GM15510 (cell line): ENCODE measurements around the gene PHKB.

Experiments used
- POLR2A ChIP-seq: IDR thresholded peaks from 3 replicates; pipeline ENCODE4 v1.6.1; 2011; ENCODE audit warnings: borderline replicate concordance; ENCODE audit not compliant: insufficient read length; ENCODE audit errors: extremely low read depth

The PHKB gene

DNA sequence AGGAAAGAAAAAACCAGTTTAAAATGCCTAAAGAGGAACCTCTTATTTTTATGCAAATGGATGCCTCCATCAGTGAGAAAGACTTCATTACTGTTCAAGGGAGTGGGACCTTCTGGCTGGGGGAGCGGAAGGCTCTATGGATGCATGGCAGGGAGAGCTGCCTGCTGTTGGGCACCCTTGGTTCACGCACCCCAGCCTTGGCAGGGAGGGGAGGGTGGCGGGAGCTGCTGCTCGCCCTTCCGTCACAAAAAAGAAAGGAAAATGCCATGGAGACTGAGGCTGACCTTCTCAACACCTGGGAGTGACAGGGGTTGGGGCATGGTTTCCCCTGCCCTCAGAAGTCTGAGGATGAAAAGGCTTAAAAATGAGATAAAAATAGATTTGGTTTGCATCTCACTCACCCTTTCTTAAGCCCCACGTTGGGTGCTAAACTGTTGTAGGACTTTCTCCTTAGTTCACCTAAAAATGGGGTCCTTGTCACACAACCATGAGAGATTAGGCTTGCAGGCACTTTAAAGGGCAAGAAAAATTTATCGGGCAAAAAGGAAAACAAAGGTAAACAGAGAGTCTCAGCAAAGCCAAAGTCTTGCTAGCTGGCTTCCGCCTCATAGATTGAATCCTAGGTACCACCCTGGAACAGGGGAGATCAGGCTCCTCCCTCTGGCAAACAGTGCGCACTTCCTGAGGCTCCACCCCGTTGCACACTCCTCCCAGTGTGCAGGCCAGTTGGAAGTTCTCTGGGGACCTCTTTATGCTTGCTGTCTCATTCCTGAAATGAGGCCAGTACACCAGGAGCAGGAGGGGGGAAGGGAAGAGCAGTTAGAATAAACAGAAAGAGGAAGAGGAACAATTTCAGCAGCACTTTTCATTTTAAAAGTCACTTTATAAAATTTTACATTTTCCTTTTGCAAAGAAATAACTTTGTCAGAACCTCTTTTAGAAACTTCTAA, 31.6 kb downstream of the PHKB start:
- TF ChIP-seq POLR2A: peak; percentile 49

DNA sequence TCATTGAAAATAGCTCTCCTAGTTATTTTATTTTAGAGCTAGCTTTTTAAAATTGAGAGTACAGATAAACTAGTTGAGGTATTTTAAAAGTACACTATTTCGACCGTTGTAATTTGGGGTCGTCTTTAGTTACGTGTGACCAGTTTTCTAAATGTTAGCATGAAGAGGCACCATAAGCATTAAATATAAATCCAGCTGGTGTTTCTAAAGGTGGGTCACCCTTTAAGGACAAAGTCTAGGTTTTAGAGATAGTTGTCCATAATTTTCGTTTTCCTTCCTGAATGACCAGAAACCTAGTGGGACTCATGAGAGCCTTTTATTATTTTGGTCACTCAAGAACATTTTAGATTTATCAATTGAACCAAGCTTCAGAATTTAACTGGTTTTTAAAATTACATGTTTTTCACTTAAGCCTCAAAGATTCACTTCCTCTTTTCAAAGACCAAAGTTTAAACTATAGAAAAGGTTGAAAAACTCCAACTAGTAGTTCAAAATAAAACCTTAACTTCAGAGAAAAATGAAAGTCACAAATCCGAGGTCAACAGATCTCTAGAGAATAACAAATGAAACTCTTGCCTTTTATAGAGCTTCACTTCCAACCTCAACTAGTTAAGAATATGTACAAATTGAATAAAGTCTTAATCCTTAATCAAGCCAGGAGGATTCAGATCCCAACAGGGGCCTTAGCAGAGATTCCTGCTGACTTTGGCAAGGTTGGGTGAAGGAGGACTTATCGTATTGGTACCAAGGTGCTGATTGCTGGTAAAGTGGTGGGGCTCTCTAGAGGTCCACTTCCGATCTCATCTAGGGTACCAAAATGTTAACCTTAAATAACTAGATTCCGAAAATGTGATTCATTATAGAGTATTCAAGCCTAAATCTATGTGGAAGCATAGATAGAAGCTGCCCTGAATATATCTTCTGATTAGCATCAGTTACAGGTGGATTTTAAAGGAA, 32.5 kb downstream of the PHKB start:
- no peak for TF ChIP-seq POLR2A

DNA sequence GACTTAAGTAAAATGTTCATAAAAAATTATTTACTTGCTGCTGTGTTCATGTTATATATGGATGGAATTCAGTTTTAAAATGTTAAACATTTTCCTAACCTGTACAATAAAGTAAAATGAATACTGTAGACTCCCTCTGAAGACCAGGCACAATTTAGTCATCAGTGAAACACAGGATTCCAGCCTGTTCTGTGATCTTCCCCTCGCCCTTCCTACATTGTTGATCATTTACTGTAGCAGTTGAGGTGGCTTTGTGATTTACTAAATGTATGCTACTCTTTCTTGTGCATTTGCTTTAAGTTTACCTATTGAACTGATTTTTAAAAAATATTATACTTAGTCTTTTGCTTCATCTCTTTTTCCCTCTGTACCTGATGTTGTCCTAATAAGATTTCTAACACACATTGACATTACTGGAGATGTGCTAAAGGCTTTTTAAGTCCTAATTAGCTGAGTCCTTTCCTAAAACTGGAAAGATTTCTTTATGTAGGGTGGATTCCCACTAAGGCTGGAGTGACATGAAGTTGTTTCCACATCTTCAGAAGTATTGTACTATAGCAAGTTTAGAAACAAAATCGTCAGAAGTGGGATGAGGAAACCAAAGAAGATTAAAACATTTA, 38.1 kb downstream of the PHKB start:
- TF ChIP-seq POLR2A: no peak

DNA sequence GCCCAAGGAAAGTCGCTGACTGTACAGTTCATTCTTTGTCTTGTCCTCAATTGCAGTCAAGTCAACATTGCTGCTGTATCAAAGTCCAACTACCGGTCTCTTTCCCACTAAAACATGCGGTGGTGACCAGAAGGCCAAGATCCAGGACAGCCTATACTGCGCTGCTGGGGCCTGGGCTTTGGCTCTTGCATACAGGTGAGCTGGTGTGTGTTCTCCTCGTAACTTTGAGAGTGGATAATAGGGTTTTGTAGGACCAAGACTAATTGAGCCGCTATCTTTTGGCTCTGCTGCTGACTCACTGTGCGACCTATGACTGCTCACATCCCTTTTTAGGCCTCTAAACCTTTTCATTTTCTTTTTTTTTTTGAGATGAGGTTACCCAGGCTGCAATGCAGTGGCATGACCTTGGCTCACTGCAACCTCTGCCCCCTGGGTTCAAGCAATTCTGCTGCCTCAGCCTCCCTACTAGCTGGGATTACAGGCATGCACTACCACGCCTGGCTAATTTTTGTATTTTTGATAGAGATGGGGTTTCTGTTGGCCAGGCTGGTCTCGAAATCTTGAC, 38.7 kb downstream of the PHKB start:
- TF ChIP-seq POLR2A: no peak

DNA sequence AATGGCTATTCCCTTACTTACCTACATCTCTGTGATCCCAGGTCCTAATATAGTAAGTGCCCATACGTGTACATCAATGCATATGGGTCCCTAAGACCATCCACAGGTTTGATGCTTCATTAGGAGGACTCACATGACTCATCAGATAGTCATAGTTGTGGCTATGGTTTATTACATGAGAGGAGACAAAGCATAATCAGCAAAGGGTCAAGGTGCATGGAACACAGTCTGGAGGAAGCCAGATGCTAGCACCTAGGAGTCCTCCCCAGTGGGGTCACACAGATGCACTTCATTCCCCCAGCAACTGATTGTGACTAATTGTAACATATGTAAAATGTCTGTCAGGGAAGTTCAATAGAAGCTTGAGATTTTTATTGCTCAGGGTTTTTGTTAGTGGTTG, 42.8 kb downstream of the PHKB start:
- TF ChIP-seq POLR2A: no peak

DNA sequence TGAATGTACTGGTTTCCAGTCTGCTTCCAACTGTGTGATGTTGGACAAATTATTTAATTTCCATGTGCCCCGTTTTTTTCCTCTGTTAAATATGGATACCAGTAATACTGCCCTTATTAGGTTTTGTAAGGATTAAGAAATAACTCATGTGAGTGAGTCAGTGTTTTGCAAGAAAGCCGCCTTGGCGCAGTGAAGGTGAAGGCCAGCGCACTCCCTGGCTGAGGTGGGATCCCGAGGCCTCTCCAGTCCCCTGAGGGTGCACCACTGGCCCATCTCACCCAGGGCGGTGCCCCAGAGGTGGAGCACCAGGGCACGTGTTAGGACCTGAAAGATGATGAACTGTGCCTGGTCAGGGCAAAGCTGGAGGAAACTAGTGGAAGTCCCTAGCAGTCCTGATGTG, 43.5 kb downstream of the PHKB start:
- no peak for TF ChIP-seq POLR2A

DNA sequence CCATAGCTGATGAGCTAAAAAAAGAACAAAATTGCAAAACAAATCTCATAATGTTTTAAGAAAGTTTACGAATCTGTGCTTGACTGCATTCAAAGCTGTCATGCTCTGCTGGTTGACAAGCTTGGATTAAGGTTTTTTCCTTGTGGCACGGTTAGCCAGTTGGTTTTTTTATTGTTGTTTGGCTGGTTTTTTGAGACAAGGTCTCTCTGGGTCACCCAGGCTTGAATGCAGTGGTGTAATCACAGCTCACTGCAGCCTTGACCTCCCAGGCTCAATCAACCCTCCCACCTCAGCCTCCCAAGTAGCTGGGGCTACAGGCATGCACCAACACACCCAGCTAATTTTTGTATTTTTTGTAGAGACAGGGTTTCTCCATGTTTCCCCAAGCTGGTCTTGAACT, 45.7 kb downstream of the PHKB start:
- TF ChIP-seq POLR2A: no peak

DNA sequence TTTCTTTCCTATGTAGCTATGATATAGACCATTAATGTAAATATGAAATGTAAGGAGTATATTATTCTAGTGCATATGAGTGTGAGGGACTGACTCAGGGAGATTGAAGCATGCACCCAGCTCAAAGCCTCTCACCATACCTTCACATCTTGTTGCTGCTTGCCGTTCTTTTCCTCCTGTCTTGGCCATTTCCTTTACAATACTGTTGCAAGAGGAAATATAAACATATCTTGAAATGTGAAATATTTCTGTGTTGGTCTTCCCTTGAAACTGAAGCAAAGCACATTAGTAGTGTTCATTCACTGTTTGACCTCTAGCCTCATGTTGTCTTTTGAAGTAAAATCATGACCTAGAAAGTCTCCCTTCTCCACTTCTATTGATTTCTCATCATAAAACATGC, 46.6 kb downstream of the PHKB start:
- TF ChIP-seq POLR2A: no peak

DNA sequence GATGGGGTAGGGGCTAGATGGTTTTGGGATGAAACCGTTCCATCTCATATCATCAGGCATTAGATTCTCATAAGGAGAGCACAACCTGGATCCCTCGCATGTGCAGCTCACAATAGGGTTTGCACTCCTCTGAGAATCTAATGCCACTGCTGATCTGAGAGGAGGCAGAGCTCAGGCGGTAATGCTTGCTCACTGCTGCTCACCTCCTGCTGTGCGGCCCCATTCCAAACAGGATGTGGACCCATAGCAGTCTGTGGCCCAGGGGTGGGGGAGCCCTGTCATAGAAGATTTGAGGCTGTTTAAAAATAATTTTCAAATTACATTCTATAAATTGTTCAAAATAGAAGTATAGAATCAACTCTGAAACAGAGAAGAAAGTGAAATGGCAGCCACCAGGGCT, 50.8 kb downstream of the PHKB start:
- no peak for TF ChIP-seq POLR2A

DNA sequence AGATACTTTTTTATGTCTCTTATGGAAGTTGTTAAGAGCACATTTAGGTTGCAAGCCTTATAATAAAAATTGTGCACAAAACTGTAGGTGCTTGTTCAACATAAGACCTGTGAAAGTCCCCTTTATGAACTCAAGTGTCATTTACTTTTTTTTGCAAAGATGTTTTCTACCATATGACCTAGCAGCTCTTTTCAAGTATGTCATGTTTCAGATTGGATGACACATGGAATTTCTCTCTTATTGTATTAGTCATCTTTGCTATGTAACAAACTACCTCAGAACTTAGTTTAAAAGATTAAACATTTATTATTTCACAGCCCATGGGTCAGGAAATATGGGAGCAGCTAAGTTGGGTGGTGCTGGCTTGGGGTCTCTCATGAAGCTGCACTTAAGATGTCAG, 57.9 kb downstream of the PHKB start:
- TF ChIP-seq POLR2A: no peak

DNA sequence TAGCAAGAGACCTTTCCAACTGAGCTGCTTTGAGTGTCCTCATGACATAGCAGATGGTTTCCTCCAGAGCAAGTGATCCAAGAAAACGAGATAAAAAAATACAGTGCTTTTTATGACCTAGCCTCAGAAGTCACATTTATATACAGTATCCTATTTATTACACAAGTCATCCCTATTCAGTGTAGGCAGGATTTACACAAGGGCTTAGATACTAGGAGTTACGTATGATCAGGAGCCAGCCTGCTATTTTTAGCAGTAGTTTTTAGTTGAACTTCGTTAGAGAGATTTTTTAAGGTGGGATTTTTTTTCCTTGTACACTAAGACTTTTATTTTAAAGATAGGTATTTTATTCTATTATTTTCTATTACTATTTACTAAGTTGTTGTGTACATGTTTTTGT, 58.4 kb downstream of the PHKB start:
- no peak for TF ChIP-seq POLR2A

DNA sequence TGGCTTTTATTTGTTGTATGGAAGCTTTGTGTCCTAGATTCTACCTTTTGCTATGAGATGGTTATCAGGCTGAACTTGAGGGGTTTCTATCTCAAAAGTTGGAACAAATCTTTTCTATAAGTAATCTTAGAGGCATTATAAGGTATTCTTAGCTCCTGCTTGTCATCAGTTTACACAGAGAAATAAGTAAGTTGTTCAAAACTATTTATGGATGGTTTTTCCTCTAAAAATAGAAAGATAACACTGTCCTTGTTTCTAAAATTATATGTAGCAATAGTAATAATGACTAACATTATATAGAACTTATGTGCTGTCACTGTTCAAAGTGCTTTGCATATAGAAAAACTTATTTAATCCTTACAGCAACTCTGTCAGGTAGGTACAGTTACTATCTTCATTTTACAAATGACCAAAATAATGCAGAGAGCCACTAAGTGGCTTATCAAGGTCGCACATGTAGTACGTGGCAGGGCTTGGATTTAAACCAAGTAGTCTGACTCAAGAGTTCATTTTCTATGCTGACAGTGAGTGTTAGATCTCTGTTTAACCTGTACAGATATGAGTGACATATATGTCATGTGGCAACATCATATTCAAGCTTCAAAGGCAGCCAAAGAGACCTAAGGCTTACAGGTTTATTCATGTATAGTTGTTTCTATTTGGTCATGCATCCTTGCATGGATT, 59.0 kb downstream of the PHKB start:
- no peak for TF ChIP-seq POLR2A

DNA sequence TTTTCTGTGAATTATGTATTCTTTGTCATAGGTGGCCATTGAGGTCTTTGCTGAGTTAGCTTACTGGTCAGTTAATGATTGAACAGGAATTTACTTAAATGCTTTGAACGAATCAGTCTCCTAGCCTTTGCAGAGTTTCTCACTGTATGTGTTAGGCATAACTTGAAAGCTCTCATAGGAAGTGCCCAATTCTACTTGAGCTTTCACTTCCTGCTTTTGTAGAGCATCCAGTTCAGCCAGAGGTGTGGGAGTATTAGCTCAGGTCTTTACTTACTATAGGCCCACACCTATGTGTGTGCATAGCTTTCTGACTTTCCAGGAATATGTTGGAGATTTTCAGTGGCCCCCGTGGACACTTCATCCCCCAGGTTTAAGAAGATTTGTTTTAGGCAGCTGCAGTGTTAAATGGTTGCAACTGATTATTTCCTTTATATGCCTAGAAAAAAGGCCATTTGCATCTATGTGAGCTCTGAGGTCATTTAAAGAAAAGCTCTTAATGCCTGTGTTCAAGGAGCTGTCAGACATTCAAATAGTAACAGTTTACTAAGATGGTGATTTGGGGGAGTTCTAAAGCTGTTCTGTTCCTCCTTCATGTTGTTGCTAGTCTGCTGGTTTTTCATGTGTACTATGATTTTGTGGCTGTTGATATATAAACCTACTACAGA, 62.3 kb downstream of the PHKB start:
- TF ChIP-seq POLR2A: no peak

DNA sequence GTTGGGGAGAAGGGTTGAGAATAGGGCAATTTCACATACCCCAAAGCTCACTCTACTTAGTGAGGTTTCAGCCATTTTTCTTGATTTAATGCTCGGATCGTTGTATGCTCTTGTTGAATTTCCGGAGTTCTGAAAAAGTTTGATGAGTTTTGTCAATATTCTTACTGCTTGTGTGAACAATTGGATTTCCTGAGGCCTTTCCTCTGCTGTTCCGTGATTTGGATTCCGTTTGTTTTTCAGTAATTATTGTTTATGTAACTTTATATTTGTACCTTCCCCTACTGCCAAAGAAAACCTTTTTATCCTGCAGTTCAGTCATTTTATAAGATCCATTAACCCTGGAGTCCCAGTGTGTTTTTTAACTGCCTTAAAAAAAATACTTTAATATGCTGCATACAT, 62.9 kb downstream of the PHKB start:
- no peak for TF ChIP-seq POLR2A
